Sigmoid colon (tissue), 7 donors: ENCODE results near the gene NR1I3. TPM values are rescaled to one million over a fixed set of nuclear protein-coding genes. Genes with fewer than 3 reads are reported as not detected.

Experiments
- DNase-seq: peaks from one replicate; pipeline ENCODE4 v3.0.0-alpha.2; 2019
- H3K27ac ChIP-seq, 4 donors: fragments of 200-600 bp; sonication (generic); one replicate each; pipeline ENCODE4 v1.5.1; 2016 to 2019; ENCODE audit warnings: mild to moderate bottlenecking in 1 of 4
- H3K27me3 ChIP-seq, 3 donors: fragments of 200-600 bp; sonication (generic); one replicate each; pipeline ENCODE4 v1.5.1; 2019; ENCODE audit warnings: mild to moderate bottlenecking in 1 of 3
- H3K36me3 ChIP-seq, 4 donors: fragments of 200-600 bp; sonication (generic); one replicate each; pipeline ENCODE4 v1.5.1; 2016 to 2019
- H3K4me1 ChIP-seq, 4 donors: fragments of 200-600 bp; sonication (generic); one replicate each; pipeline ENCODE4 v1.5.1; 2017 to 2019
- H3K4me3 ChIP-seq, 4 donors: fragments of 200-600 bp; sonication (generic); one replicate each; pipeline ENCODE4 v1.5.1; 2017 to 2019; ENCODE audit warnings: mild to moderate bottlenecking in 2 of 4, moderate library complexity in 1 of 4
- H3K9me3 ChIP-seq, 4 donors: fragments of 200-600 bp in 3 of 4; sonication (generic) in 3 of 4; one replicate each; pipeline versions ENCODE4 v1.5.1 to v1.6.1; 2013 to 2019
- EP300 ChIP-seq, 4 donors: sonication (generic); formaldehyde crosslinking; IDR thresholded peaks; one replicate each; pipeline ENCODE4 v1.6.1; 2017; ENCODE audit warnings: antibody characterized with exemption in 4 of 4
- POLR2A ChIP-seq, 2 donors: fragments of 450-650 bp; IDR thresholded peaks; one replicate each; pipeline ENCODE4 v1.6.1; 2016; ENCODE audit warnings: antibody characterized with exemption in 2 of 2, mild to moderate bottlenecking in 2 of 2, moderate library complexity in 2 of 2
- POLR2AphosphoS5 ChIP-seq, 4 donors: sonication (generic); formaldehyde crosslinking; IDR thresholded peaks; one replicate each; pipeline ENCODE4 v1.6.1; 2017; ENCODE audit warnings: antibody characterized with exemption in 4 of 4
- WGBS, 2 donors: extraction: QIAGEN DNeasy Blood & Tissue Kit; methylation state at CpG; one replicate each; pipeline ENCODE4 v1.1.7; 2013; 5-methylcytosine and 5-hydroxymethylcytosine counted together
- intact Hi-C: fragments of 100-400 bp; cut with DNase I; formaldehyde crosslinking; loops from one replicate; pipeline ENCODE4 v1.15.1; 2023
- polyA plus RNA-seq, 3 donors: library from polyadenylated mRNA; stranded (reverse); fragments of 200-250 nt; gene quantifications; one replicate each; pipeline ENCODE4 v1.2.3, GENCODE V29; 2013
- total RNA-seq, 4 donors: library from RNA; depleted of rRNA; stranded (reverse); fragments of >200 nt; gene quantifications; one replicate each; pipeline ENCODE4 v1.1.0, GENCODE V29; 2016
- TF ChIP-seq, protein P1 (sequence below), 4 experiments: fragments of 450-650 bp in 3 of 4; fragments of 200-600 bp in 1 of 4; IDR thresholded peaks; one replicate each; pipeline ENCODE4 v1.5.1; 2016 to 2019; ENCODE audit warnings: antibody characterized with exemption in 4 of 4, mild to moderate bottlenecking in 3 of 4, moderate library complexity in 2 of 4
- donor health status: healthy with polysubstance abuse.
- donor health status: Bipolar disorder and iron deficiency.
- donor health status: healthy.

NR1I3 gene
- total and polyA plus RNA-seq, 7 donors: 0.13 TPM; not detected in 6

DNA sequence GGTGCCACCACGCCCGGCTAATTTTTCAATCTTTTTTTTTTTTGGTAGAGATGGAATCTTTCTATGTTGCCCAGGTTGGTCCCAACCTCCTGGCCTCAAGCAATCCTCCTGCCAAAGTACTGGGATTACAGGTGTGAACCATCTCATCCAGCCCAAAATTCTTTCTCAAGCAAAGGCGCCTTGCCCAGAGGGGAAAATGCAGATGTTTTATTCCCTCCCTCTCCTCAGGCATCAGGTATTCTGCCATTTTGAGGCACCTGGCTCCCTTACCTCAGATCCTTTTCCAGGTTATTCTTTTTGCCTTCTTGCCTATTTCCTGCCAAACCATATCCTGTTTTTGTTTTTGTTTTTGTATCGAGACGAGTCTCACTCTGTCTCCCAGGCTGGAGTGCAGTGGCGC is 49.6 kb downstream of the NR1I3 start:
- Histone ChIP-seq H3K36me3 (peaks cover 0 to 13% (median 0%) of the 10 kb centered on the region in 4 donors), H3K27ac (no peak overlapping the region), H3K9me3 (no peaks in the 10 kb centered on the region), H3K4me3 (no peak overlapping the region), H3K4me1 (peaks cover 0 to 10% (median 4%) of the 10 kb centered on the region in 4 donors), H3K27me3 (no peaks in the 10 kb centered on the region)
- TF ChIP-seq POLR2A (IDR thresholded peaks at IDR 0.05) (no peak), EP300 (IDR thresholded peaks at IDR 0.05) (no peak), POLR2AphosphoS5 (IDR thresholded peaks at IDR 0.05) (no peak)
- TF ChIP-seq, protein P1, sequence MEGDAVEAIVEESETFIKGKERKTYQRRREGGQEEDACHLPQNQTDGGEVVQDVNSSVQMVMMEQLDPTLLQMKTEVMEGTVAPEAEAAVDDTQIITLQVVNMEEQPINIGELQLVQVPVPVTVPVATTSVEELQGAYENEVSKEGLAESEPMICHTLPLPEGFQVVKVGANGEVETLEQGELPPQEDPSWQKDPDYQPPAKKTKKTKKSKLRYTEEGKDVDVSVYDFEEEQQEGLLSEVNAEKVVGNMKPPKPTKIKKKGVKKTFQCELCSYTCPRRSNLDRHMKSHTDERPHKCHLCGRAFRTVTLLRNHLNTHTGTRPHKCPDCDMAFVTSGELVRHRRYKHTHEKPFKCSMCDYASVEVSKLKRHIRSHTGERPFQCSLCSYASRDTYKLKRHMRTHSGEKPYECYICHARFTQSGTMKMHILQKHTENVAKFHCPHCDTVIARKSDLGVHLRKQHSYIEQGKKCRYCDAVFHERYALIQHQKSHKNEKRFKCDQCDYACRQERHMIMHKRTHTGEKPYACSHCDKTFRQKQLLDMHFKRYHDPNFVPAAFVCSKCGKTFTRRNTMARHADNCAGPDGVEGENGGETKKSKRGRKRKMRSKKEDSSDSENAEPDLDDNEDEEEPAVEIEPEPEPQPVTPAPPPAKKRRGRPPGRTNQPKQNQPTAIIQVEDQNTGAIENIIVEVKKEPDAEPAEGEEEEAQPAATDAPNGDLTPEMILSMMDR (IDR thresholded peaks at IDR 0.05): no peak
- WGBS, 2 donors: 85 to 88% methylated on average over 6 of the region's 6 CpGs
- intact Hi-C loops: no loop called here
- DNase-seq: no peak

DNA sequence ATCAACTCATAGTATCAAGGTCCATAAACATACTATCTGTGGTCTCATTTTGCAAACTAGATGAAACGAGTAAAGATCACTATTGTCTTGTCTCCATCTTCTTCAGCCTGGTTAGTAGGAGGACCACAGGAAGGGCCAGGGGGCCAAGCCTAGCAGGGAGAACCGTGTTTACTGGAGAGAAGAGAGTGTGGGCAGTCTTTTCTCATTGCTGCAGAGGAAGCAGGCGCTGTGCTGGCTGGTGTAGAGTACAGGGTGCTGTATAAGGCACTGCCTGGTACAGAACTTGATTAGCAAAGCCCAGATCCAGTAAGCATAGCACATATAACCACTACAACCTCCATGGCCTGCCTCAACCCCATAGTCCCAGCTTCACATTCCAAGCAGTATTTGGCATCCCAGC is 50.7 kb downstream of the NR1I3 start:
- 67 to 84% methylated on average over 3 of the region's 3 CpGs for WGBS, 2 donors
- no peaks in the 10 kb centered on the region for H3K27me3 ChIP-seq
- TF ChIP-seq EP300 (IDR thresholded peaks at IDR 0.05) (no peak), POLR2A (IDR thresholded peaks at IDR 0.05) (no peak), POLR2AphosphoS5 (IDR thresholded peaks at IDR 0.05) (no peak)
- TF ChIP-seq, protein P1 (IDR thresholded peaks at IDR 0.05): no peak
- DNase-seq: no peak
- intact Hi-C loops: no loop called here
- peaks cover 0 to 10% (median 0%) of the 10 kb centered on the region in 4 donors for H3K36me3 ChIP-seq
- peaks cover 0 to under 1% (median 0%) of the 10 kb centered on the region in 4 donors for H3K4me1 ChIP-seq
- no peak overlapping the region for H3K27ac ChIP-seq
- H3K9me3 ChIP-seq: no peaks in the 10 kb centered on the region
- H3K4me3 ChIP-seq: no peak overlapping the region

DNA sequence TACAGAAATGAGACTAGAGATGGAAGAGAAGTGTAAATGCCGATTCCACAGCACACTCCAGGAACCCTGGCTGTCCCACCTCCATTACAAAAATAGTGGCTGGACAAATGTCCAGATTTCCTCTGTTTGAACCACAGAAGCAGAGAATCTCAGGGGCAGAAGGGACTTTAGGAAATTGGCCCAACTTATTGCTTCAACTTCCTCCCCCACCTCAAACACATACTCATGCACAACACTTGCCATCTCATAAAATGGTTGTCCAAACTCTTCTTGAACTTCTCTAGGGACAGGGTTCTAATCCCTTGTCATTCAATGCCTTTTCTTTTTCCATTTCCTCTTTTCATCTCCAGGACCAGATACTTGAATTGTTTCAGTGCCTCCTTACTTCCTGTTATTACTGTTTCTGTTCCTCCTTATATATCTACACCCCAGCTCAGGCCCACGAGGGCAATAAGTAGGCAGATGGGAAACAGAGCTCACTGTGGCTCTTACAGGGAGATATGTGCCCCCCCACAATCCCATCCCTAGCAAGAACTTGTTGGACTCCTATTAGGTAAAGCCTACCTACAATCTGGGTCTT is 52.2 kb downstream of the NR1I3 start:
- Histone ChIP-seq H3K9me3 (no peaks in the 10 kb centered on the region), H3K36me3 (no peaks in the 10 kb centered on the region), H3K4me1 (no peaks in the 10 kb centered on the region), H3K27ac (peak overlapping the region; percentile 2 to 68 (median 58)), H3K27me3 (no peaks in the 10 kb centered on the region), H3K4me3 (no peak overlapping the region)
- DNase-seq: no peak
- 18 to 49% methylated on average over 2 of the region's 2 CpGs for WGBS, 2 donors
- intact Hi-C loops: no loop called here
- TF ChIP-seq POLR2A (IDR thresholded peaks at IDR 0.05): no peak
- no peak for TF ChIP-seq EP300 (IDR thresholded peaks at IDR 0.05)
- TF ChIP-seq, protein P1 (IDR thresholded peaks at IDR 0.05): no peak
- TF ChIP-seq POLR2AphosphoS5 (IDR thresholded peaks at IDR 0.05): no peak

DNA sequence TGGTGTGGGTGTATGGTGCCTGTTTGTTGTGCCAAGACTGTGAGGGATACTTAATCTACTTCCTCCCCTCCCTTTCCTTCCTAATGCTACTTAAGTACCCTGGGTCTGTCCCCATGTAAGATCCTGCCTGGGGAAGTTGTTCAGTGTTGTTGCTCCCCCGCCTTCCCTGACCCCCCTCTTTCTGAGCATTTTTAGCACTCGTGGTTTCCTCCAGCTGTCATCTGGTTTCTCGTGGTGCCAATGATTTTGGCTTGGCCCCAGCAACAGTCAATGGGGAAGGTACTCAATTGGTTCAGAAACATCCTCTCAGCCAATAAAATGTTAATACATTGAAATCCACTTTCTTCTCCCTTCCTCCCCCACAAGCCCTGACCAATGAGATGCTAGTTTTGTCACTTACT is 52.7 kb downstream of the NR1I3 start:
- peak in 1 of 4 donors; percentile 56 for TF ChIP-seq POLR2AphosphoS5 (IDR thresholded peaks at IDR 0.05)
- TF ChIP-seq, protein P1 (IDR thresholded peaks at IDR 0.05): no peak
- no peaks in the 10 kb centered on the region for H3K4me1 ChIP-seq
- intact Hi-C loops: no loop called here
- WGBS, 2 donors: 14 to 28% methylated on average over 3 of the region's 3 CpGs
- no peaks in the 10 kb centered on the region for H3K9me3 ChIP-seq
- H3K4me3 ChIP-seq: no peak overlapping the region
- H3K36me3 ChIP-seq: no peaks in the 10 kb centered on the region
- DNase-seq: peak; percentile 87
- no peaks in the 10 kb centered on the region for H3K27me3 ChIP-seq
- H3K27ac ChIP-seq: peak overlapping the region in 3 of 4 donors; percentile 48 to 68 (median 67)

DNA sequence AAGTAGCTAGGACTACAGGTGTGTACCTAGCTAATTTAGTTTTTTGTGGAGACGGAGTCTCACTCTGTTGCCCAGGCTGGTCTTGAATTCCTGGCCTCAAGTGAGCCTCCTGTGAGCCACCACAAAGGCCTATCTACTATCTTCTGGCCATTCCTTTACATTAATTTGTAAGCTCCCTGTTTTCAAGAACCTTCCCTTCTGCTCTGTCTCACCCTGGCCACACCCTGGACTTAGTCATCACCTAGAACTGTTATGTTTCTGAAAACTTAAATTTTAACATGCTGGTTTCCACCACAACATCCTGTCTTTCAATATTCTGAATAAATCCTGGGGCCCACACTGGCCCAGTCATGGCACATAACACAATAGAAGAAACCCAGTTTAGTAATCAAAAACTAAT is 55.8 kb downstream of the NR1I3 start:
- WGBS, 2 donors: 82 to 91% methylated on average over 1 of the region's 1 CpG

More for the DNA sequence above, 55.8 kb downstream of the NR1I3 start:
- intact Hi-C loops: no loop called here
- Histone ChIP-seq H3K9me3 (no peaks in the 10 kb centered on the region), H3K27ac (no peak overlapping the region), H3K27me3 (no peaks in the 10 kb centered on the region), H3K36me3 (no peaks in the 10 kb centered on the region), H3K4me3 (no peak overlapping the region), H3K4me1 (peaks cover 0 to 8% (median 3%) of the 10 kb centered on the region in 4 donors)
- DNase-seq: no peak
- no peak for TF ChIP-seq EP300 (IDR thresholded peaks at IDR 0.05)
